OCI-LY7 (cell line): ENCODE data around the gene LYPD5.
"Not testable (repeated sequence)": the region's sequence is repeated elsewhere in the genome, so short reads cannot be mapped to it uniquely, and the experiment has no call there.

ENCODE experiments used
- EZH2phosphoT487 ChIP-seq: fragments of 200-600 bp; sonication (generic); IDR thresholded peaks from 2 replicates; pipeline ENCODE4 v1.6.1; 2018; ENCODE audit warnings: low read depth, borderline replicate concordance, mild to moderate bottlenecking, mixed run types, antibody characterized with exemption, low read length, moderate library complexity, mixed read lengths
- TF ChIP-seq, protein P1 (sequence below): fragments of 200-600 bp; sonication (generic); conservative IDR thresholded peaks from 2 replicates; pipeline ENCODE4 v1.5.1; 2014; ENCODE audit warnings: mild to moderate bottlenecking, antibody characterized with exemption, low read length, moderate library complexity, mixed read lengths

DNA sequence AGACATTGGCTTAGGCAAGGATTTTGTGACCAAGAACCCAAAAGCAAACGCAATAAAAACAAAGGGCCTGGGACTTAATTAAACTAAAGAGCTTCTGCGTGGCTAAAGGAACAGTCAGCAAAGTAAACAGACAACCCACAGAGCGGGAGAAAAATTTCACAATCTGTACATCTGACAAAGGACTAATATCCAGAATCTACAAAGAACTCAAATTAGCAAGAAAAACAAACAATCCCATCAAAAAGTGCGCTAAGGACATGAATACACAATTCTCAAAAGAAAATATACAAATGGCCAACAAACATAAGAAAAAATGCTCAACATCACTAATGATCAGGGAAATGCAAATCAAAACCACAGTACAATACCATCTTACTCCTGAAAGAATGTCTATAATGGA, 22.3 kb upstream of the LYPD5 start:
- TF ChIP-seq, protein P1, sequence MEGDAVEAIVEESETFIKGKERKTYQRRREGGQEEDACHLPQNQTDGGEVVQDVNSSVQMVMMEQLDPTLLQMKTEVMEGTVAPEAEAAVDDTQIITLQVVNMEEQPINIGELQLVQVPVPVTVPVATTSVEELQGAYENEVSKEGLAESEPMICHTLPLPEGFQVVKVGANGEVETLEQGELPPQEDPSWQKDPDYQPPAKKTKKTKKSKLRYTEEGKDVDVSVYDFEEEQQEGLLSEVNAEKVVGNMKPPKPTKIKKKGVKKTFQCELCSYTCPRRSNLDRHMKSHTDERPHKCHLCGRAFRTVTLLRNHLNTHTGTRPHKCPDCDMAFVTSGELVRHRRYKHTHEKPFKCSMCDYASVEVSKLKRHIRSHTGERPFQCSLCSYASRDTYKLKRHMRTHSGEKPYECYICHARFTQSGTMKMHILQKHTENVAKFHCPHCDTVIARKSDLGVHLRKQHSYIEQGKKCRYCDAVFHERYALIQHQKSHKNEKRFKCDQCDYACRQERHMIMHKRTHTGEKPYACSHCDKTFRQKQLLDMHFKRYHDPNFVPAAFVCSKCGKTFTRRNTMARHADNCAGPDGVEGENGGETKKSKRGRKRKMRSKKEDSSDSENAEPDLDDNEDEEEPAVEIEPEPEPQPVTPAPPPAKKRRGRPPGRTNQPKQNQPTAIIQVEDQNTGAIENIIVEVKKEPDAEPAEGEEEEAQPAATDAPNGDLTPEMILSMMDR = not testable (repeated sequence)
- not testable (repeated sequence) for TF ChIP-seq EZH2phosphoT487
